ENCODE measurements around the gene AOX1.

DNA sequence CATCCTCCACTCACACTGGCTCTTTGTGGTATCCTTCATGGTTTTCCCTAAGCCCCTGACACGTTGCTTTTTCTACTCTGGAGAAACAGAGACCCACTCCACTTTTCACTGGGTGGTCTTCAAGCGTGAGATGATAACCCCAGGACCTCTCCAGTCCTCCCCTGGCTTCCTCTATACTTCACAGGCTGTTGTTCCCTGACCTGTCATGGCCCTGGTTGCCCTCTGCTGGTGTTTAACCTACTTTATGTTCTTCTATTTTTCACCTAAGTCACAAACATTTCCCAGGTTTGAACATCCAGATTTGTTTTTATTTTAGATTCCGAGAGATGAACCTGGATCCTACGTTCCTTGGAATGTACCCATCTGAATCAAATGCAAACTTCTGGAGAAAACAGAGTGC is 84.5 kb downstream of the AOX1 start:
- TF ChIP-seq, protein P1, sequence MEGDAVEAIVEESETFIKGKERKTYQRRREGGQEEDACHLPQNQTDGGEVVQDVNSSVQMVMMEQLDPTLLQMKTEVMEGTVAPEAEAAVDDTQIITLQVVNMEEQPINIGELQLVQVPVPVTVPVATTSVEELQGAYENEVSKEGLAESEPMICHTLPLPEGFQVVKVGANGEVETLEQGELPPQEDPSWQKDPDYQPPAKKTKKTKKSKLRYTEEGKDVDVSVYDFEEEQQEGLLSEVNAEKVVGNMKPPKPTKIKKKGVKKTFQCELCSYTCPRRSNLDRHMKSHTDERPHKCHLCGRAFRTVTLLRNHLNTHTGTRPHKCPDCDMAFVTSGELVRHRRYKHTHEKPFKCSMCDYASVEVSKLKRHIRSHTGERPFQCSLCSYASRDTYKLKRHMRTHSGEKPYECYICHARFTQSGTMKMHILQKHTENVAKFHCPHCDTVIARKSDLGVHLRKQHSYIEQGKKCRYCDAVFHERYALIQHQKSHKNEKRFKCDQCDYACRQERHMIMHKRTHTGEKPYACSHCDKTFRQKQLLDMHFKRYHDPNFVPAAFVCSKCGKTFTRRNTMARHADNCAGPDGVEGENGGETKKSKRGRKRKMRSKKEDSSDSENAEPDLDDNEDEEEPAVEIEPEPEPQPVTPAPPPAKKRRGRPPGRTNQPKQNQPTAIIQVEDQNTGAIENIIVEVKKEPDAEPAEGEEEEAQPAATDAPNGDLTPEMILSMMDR (IDR thresholded peaks at IDR 0.05; ENCODE audit: borderline replicate concordance, extremely low read depth, low read length, poor library complexity, severe bottlenecking), result no peak
- TF ChIP-seq EZH2 (IDR thresholded peaks at IDR 0.05; ENCODE audit: borderline replicate concordance, low read depth, low read length, severe bottlenecking), result no peak

Measured in DND-41 (cell line).